ENCODE data around the gene TBC1D22A. TPM values are rescaled to one million over a fixed set of nuclear protein-coding genes. Genes with fewer than 3 reads are reported as not detected.
"Not testable (repeated sequence)": the region's sequence is repeated elsewhere in the genome, so short reads cannot be mapped to it uniquely, and the experiment has no call there.

Gene TBC1D22A
- total RNA-seq, 2 experiments from 2014 or later = 22.3 to 43.9 TPM

DNA sequence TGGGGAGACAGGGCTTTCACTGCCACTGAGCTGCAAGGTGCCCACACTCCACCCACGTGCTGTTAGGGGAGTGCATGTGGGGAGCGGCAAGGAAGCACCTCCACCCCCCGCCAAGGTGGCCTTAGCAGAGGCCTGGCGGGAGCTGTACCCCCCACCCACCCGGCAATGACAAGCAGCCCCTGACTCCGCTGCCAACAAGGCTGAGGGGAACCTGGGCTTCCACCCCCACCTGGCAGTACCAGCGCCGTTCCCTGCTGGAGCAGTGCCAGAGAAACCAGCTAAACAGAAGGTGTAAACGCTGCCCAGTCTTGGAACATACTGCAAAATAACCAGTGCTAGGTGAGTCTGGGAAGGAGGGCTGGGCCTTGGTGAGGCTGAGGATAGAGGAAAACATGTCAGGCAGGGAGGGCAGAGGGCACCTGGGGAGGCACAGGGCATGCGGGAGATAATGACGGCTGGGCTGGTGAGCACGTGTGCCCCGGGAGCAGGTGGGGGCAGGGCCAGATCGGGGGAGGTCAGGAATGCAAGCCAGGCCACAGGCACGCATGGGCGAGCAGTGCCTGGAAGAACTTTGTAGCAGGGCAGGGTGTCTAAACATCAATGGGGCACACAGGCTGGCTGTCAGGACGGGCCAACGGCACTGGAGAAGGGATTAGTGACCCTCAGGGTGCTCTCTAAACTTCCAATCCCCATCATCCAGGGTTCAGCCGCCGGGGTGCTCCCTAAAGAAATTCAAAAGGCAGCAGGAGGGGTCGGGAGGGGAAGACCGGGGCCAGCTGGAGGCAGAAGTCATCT is 31.0 kb upstream of the TBC1D22A start:
- BruUV-seq (replicated peaks) = no TSS peak
- Histone ChIP-seq H3K36me3 (ENCODE audit: insufficient read depth, low read length) (peaks cover 10% of the 10 kb centered on the region; the same call in 1 of the 2 replicates), H3K9me2 (ENCODE audit: insufficient read depth, low read length) (no peaks in the 10 kb centered on the region), H2AFZ (ENCODE audit: low read length) (no peak overlapping the region), H3K4me3 (ENCODE audit: low read depth, low read length, poor library complexity, severe bottlenecking) (no peak overlapping the region), H3K27ac (ENCODE audit: low read depth, low read length, poor library complexity, severe bottlenecking) (no peak overlapping the region), H3K4me2 (ENCODE audit: low read length) (peak overlapping the region; percentile 6; the same call in 1 of the 2 replicates), H3K79me2 (ENCODE audit: insufficient read depth, low read depth, low read length) (peaks cover 24% of the 10 kb centered on the region; the same call in 1 of the 2 replicates), H3K4me1 (ENCODE audit: insufficient read depth, low read length, poor library complexity, severe bottlenecking) (peaks cover 41% of the 10 kb centered on the region), H4K20me1 (ENCODE audit: insufficient read depth, low read length) (peaks cover 20% of the 10 kb centered on the region), H3K9me3 (ENCODE audit: low read length) (no peaks in the 10 kb centered on the region)
- CTCF ChIA-PET (ENCODE audit: unreplicated experiment) = no interaction called here
- intact Hi-C loops (cut with micrococcal nuclease; ENCODE audit: unreplicated experiment) = no loop called here
- TF ChIP-seq EZH2phosphoT487 (IDR thresholded peaks at IDR 0.05; ENCODE audit: borderline replicate concordance, low read depth, low read length) (no peak), CTCF (conservative IDR thresholded peaks at IDR 0.05; ENCODE audit: low read length) (no peak)
- POLR2A ChIA-PET = interaction anchor here (0.7 kb wide), 1 partner anchor 58 kb away, joined by 3 read pairs; no protein-coding TSS in a partner anchor
- DNase-seq (ENCODE audit: low spot score) = no peak

DNA sequence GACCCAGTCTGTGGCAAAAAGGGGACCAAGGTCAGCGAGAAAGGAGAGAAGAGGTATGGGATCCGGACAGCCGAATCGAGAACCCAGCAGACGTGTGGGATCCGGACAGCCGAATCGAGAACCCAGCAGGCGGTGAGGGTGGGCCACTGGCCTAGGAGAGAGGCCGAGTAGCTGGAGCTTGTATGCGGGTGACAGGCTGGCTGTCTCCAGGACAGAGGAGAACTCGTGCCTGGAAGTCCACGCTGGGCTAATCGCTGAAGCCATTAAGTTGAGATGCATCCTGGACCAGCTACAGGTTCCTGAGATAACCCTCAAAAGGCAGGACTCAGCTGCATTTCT is 30.4 kb upstream of the TBC1D22A start:
- Histone ChIP-seq H3K4me3 (ENCODE audit: low read depth, low read length, poor library complexity, severe bottlenecking) (no peak overlapping the region), H2AFZ (ENCODE audit: low read length) (no peak overlapping the region), H3K9me2 (ENCODE audit: insufficient read depth, low read length) (no peaks in the 10 kb centered on the region), H4K20me1 (ENCODE audit: insufficient read depth, low read length) (peaks cover 26% of the 10 kb centered on the region), H3K9me3 (ENCODE audit: low read length) (no peaks in the 10 kb centered on the region), H3K27ac (ENCODE audit: low read depth, low read length, poor library complexity, severe bottlenecking) (no peak overlapping the region), H3K4me2 (ENCODE audit: low read length) (peak overlapping the region; percentile 6; the same call in 1 of the 2 replicates), H3K4me1 (ENCODE audit: insufficient read depth, low read length, poor library complexity, severe bottlenecking) (peaks cover 44% of the 10 kb centered on the region), H3K36me3 (ENCODE audit: insufficient read depth, low read length) (peaks cover 10% of the 10 kb centered on the region; the same call in 1 of the 2 replicates), H3K79me2 (ENCODE audit: insufficient read depth, low read depth, low read length) (peaks cover 30% of the 10 kb centered on the region; the same call in 1 of the 2 replicates)
- TF ChIP-seq EZH2phosphoT487 (IDR thresholded peaks at IDR 0.05; ENCODE audit: borderline replicate concordance, low read depth, low read length) (no peak), CTCF (conservative IDR thresholded peaks at IDR 0.05; ENCODE audit: low read length) (no peak)
- intact Hi-C loops (cut with micrococcal nuclease; ENCODE audit: unreplicated experiment) = no loop called here
- no peak for DNase-seq (ENCODE audit: low spot score)
- no TSS peak for BruUV-seq (replicated peaks)
- ChIA-PET POLR2A (interaction anchor here (0.7 kb wide), 2 partner anchors 58 to 161 kb away, joined by 3 to 4 read pairs; no protein-coding TSS in a partner anchor), CTCF (ENCODE audit: unreplicated experiment) (no interaction called here)

DNA sequence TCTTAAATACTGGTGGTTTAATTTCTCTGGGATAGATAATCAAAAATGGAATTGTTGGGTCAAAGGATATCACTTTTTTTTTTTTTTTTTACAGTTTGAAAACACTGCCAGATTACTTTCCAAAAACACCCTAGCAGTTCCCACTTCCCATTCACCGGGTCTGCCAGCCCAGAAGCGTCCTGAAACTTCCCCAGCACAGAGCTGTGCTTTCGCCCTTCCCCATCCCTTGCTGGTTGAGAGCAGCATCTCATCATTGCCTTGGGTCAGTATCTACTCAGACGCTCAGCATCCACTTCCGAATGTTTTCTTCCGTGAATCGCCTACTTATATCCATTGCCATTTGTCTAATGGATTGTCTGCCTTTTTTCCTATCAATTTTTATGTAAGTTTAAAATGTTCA is 29.9 kb upstream of the TBC1D22A start:
- no TSS peak for BruUV-seq (replicated peaks)
- H3K4me1 ChIP-seq (ENCODE audit: insufficient read depth, low read length, poor library complexity, severe bottlenecking) = peaks cover 47% of the 10 kb centered on the region
- ChIA-PET POLR2A (interaction anchor here (0.7 kb wide), 3 partner anchors 27 to 161 kb away, joined by 4 read pairs; no protein-coding TSS in a partner anchor), CTCF (ENCODE audit: unreplicated experiment) (no interaction called here)
- DNase-seq (ENCODE audit: low spot score) = no peak
- no peaks in the 10 kb centered on the region for H3K9me2 ChIP-seq (ENCODE audit: insufficient read depth, low read length)
- H3K4me3 ChIP-seq (ENCODE audit: low read depth, low read length, poor library complexity, severe bottlenecking) = no peak overlapping the region
- no peak overlapping the region for H3K27ac ChIP-seq (ENCODE audit: low read depth, low read length, poor library complexity, severe bottlenecking)
- H3K36me3 ChIP-seq (ENCODE audit: insufficient read depth, low read length) = peaks cover 10% of the 10 kb centered on the region; the same call in 1 of the 2 replicates
- H3K9me3 ChIP-seq (ENCODE audit: low read length) = no peaks in the 10 kb centered on the region
- H3K79me2 ChIP-seq (ENCODE audit: insufficient read depth, low read depth, low read length) = peaks cover 34% of the 10 kb centered on the region; the same call in 1 of the 2 replicates
- intact Hi-C loops (cut with micrococcal nuclease; ENCODE audit: unreplicated experiment) = no loop called here
- peaks cover 26% of the 10 kb centered on the region for H4K20me1 ChIP-seq (ENCODE audit: insufficient read depth, low read length)
- H3K4me2 ChIP-seq (ENCODE audit: low read length) = peak overlapping the region; percentile 28; the same call in 1 of the 2 replicates
- TF ChIP-seq EZH2phosphoT487 (IDR thresholded peaks at IDR 0.05; ENCODE audit: borderline replicate concordance, low read depth, low read length) (no peak), CTCF (conservative IDR thresholded peaks at IDR 0.05; ENCODE audit: low read length) (no peak)
- no peak overlapping the region for H2AFZ ChIP-seq (ENCODE audit: low read length)

DNA sequence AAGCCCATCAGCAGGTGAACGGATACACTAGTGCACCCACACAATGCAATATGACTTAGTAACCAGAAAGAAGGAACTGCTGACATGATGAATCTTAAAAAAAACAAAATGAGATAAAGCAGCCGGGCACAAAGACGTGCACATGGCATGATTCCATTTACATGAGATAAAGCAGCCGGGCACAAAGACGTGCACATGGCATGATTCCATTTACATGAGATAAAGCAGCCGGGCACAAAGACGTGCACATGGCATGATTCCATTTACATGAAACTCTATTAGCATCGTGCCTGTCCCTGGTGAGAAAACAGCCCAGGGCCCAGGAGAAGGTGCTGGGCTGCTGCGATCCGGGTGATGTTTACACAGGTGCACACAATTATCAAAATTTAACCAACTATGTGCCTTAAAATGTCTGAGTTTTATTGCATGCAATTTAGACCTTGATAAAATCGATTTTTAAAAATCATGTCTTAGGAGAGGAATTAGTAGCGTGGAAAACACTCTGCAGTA is 28.2 kb upstream of the TBC1D22A start:
- CTCF ChIA-PET (ENCODE audit: unreplicated experiment); H3K9me2 ChIP-seq (ENCODE audit: insufficient read depth, low read length); H3K9me3 ChIP-seq (ENCODE audit: low read length); DNase-seq (ENCODE audit: low spot score); POLR2A ChIA-PET; H3K36me3 ChIP-seq (ENCODE audit: insufficient read depth, low read length); H2AFZ ChIP-seq (ENCODE audit: low read length): not testable (repeated sequence)
- Histone ChIP-seq H3K79me2 (ENCODE audit: insufficient read depth, low read depth, low read length) (peaks cover 34% of the 10 kb centered on the region; the same call in 1 of the 2 replicates), H3K27ac (ENCODE audit: low read depth, low read length, poor library complexity, severe bottlenecking) (peak overlapping the region; percentile 56), H4K20me1 (ENCODE audit: insufficient read depth, low read length) (peaks cover 26% of the 10 kb centered on the region), H3K4me2 (ENCODE audit: low read length) (peak overlapping the region; percentile 90), H3K4me3 (ENCODE audit: low read depth, low read length, poor library complexity, severe bottlenecking) (peak overlapping the region; percentile 77), H3K4me1 (ENCODE audit: insufficient read depth, low read length, poor library complexity, severe bottlenecking) (peaks cover 57% of the 10 kb centered on the region)
- BruUV-seq (replicated peaks) = TSS peak; percentile 41
- intact Hi-C loops (cut with micrococcal nuclease; ENCODE audit: unreplicated experiment) = loop anchor here (2.0 kb wide), 1 partner anchor 29 kb away; the partner anchor contains the start of gene TBC1D22A

Measured in OCI-LY7 (cell line).